Peyer's patch (tissue), 4 donors: ENCODE results near the gene ZNF681.

Source experiments
- CTCF ChIP-seq, 6 experiments: fragments of 450-650 bp in 4 of 6; fragments of 200-600 bp in 2 of 6; sonication (generic) in 1 of 6; IDR thresholded peaks; one replicate each; pipeline ENCODE4 v1.5.1; 2017 to 2019; ENCODE audit warnings: antibody characterized with exemption in 6 of 6, mild to moderate bottlenecking in 3 of 6, moderate library complexity in 1 of 6
- POLR2A ChIP-seq, 2 donors: fragments of 450-650 bp; IDR thresholded peaks; one replicate each; pipeline ENCODE4 v1.5.1; 2017; ENCODE audit warnings: antibody characterized with exemption in 2 of 2, mild to moderate bottlenecking in 2 of 2, moderate library complexity in 2 of 2

- TF ChIP-seq POLR2A (IDR thresholded peaks at IDR 0.05): no peak
- TF ChIP-seq CTCF (IDR thresholded peaks at IDR 0.05): no peak
These were observed 46.0 kb upstream of the ZNF681 start for GRCh38 chr19:23804676-23805075.
